UCSD-AML1 (cell line): ENCODE measurements around the gene JAK1.
"Not testable (repeated sequence)": the region's sequence is repeated elsewhere in the genome, so short reads cannot be mapped to it uniquely, and the experiment has no call there.

Source experiments
- DNase-seq: peaks from one replicate; lab custom pipeline; 2025; ENCODE audit not compliant: unreplicated experiment; lab: John Stamatoyannopoulos, UW

The JAK1 gene

DNA sequence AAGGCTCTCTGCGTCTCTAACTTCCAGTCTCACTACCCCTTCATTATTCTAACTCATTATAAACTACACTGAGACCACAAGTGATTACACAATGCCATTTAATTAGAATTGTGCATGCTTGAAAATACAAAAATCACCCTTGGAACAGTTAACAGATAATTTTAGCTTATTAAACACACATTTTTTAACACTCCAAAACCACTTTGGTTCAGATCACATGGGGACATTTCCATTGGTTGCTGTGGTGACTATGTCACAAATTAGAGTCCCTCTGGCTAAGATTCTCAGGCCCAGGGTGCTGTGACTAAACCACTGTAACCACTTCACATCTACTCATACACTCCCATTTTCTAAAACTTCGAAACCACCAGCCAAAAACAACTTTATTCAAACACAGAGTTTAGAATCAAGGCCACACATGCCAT, 43.0 kb downstream of the JAK1 start:
- no peak for DNase-seq

DNA sequence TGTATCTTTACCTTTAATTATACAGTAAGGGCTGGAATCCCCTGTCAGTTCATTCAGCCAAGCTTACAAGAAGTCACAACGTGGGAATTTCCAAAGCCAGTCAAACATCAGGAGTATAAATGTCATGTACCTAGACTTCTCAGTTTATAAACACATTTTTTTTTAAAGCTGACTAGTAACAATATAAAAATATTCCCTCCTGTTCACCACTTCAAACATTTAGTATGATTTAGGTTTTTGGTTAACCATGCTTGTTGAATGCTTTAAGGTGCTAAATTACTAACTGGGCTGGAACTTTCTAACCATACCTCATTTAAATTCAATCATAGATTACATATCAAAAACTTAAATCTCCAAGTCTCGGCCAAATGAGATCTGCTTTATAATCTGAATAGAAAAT, 44.0 kb downstream of the JAK1 start:
- DNase-seq: no peak

DNA sequence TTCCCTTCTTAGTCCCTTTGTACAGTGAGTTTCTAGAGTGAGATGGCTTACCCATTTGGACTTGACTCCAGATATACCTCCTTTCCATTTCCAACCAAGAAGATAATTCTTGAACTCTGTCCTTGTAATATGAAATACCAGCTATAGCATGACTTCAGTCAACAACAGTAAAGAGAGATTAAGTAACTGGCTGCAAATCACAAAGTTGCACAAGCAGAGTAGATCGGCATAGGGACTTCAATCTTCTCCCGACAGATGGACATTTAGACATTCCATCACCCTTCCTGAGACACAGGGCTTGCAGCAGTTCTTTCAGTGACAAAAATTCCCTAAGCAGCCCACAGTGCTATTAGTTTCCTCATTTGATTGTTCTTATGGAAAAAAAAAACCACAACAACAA, 44.6 kb downstream of the JAK1 start:
- no peak for DNase-seq

DNA sequence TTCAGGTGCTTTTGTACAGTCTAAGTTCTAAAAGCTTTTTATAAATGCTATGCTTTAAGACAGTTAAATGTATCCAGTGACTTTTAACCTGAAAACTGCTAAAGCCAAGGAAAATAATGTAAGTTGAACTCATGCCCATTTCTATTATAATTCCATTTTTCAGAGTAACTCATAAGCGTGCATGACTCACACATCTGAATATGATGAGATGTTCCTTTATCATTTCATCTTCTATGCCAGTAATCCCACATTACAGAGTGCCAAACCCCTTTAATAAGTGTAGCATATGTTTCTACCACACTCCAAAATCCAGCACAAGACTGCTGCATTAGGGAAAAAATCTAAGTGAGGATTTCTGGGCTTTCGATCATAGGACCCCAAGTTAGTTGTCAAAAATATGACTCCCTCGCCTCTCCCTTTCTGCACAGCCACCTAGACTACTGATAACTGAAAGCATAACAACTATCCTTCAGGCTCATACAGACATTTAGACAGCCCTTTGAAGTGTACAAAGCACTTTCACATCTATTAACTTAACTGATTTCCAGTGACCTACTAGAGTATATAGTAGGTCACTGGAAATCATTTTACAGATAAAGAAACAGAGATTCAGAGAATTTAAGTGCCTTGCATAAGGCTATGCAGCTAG, 45.3 kb downstream of the JAK1 start:
- DNase-seq: no peak

DNA sequence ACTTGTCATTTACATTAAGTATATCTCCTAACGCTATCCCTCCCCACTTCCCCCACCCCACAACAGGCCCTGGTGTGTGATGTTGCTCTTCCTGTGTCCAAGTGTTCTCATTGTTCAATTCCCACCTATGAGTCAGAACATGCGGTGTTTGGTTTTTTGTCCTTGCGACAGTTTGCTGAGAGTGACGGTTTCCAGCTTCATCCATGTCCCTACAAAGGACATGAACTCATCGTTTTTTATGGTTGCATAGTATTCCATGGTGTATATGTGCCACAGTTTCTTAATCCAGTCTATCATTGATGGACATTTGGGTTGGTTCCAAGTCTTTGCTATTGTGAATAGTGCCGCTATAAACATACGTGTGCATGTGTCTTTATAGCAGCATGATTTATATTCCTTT, 47.2 kb downstream of the JAK1 start:
- not testable (repeated sequence) for DNase-seq

DNA sequence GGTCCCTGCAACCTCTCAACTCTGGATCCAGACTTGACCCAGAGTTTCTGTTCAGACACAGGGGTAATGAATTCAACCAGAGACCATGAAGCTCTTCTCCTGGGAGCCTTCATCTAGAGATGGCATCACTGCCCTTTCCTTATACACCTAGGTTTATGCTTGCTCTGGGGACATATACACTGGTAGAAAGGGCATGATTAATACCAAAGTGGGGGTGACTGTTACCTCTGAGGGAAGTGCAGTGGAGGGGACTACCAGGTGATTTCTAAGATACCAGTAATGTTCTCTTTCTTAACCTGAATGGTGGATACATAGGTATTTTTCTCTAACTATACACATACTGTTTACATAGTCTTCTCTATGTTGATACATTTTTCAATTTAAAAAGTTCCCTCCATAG, 48.4 kb downstream of the JAK1 start:
- no peak for DNase-seq

DNA sequence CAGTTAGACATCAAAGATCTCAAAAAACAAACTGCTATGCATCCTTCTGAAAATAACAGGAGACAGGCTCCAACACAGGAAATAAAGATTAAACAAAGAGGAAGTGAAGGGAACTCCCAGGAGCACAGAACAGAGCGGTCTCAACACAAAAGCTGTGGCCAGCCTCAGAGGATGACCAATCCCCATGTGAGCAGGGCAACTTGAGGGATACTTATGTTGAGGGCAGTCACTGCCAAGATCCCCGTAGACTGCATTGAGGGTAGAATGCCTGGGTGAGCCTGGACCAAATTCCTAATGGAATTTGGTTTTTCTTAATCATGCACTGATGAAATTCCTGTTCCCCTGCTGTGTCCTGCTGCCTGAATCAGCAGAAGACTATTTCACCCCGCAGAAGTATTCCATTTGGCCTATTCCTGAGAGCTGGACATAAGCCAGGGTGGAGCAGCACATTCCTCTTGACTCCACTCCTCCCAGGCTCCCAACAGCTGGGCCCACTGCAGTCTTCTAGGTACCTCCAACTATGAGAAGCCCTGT, 49.0 kb downstream of the JAK1 start:
- peak; percentile 43 for DNase-seq

DNA sequence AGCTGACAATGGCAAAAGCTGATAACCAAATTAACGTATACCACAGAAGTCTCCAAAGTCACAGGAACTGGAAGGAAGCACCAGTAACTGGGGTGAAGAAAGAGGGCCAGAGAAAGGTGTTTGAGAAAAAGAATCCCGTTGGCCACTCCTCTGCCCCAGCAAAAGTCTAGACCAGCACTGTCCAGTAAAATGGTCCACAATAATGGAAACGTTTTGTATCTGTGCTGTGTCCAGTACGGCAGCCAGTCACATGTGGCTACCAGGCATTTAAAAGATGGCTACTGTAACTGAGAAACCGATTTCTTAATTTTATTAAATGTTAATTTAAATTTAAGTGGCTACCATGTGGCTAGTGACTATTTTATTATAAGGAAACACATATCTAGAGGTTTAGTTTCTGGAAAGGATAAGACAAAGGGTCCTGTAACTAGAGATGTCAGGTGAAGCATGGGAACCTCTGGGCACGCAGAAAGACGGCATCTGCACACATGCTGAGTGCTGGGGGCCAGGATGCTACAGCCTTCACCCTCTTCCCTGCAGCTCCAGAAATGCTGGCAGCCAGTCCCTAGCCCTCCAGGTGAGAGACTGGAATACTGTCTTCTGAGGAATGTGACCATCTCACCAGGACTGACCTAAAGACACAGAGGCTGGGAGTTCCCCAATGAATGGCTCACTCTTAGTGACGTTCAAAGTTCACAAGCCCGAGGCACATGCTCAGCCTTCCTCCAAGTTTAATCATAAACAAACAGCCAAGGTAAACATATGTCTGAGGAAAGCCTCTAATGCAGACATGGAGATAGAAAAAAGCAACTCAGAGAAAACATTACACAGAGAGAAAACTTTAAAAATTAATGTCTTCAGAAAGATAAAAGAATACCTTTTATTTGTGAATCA, 50.7 kb downstream of the JAK1 start:
- no peak for DNase-seq

DNA sequence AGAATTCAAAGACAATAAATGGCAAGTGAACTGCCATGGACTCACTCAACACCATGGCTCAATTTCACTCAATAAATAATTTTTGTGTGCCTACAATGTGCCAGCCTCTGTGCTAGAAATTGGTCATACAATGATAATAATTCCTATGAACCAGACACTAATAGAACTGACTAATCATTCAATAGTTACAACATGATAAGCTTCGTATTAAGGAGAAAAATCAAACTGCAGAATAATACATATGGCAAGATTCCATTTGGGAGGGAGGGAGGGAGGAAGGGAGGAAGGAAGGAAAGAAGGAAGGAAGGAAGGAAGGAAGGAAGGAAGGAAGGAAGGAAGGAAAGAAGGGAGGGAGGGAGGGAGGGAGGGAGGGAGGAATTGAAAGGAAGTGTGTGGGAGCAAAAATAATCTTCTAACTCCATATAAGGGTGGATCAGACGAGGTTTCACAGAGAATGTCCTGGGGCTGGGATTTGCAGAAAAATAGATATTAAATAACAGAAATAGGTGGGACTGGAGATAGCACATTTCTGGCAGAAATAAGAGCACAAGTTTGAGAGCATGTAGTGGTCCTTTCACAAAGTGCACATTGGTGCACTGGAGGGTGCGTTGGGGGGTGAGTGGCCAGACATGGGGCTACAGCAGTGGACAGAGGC, 52.9 kb downstream of the JAK1 start:
- DNase-seq: no peak

DNA sequence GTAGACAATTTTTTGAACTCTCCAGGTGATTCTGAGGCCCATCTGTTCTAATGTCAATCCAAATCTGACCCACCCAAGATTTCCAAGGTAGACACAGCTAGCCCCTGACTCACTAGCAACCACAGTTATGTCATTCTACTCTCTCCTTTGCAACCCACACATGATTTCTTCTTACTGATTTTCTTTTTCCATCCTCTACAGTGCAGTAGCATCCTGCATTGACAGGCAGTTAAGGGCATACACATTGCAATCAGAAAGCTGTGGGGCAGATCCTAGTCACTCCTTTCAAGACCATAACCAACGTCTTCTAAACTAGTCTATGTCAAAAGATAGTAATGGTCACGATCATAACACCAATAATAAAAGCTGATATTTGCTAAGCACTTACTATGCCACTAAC, 54.2 kb downstream of the JAK1 start:
- DNase-seq: no peak

DNA sequence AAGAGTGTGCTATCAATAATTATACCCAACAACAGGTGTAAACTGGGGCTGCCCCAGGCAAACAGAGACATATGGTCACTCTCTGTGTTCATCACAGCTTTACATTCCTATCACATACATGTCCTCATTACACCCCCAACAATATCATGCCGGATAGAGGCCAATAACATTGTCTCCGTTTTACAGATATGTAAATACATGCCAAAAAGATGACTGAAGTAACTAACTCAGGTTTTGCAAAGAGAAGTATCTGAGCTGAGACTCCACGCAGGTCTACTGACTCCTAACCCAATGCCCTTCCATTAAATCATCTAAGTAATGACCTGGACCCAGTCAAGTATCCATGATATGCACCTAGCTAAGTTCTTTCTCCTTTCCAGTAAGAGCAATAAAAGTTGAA, 55.0 kb downstream of the JAK1 start:
- DNase-seq: no peak

DNA sequence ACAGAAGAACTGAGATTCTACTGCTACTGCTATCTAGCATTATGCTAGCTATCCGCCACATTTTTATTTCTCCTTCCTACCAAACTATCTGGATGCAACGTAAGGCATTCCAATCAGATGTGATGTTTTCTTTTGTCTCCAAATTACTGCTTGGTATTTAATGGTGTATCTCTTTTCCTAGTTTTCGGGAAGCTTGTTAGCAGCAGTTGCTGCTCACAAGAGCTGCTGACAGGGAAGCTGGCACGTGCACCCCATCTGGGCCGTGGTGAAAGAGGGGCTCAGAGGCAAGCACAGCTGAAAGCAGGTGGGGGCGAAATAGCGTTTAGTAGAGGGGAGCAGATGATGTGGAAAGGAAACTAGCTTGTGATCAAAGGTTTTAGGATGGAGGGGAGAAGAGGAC, 57.3 kb downstream of the JAK1 start:
- no peak for DNase-seq

DNA sequence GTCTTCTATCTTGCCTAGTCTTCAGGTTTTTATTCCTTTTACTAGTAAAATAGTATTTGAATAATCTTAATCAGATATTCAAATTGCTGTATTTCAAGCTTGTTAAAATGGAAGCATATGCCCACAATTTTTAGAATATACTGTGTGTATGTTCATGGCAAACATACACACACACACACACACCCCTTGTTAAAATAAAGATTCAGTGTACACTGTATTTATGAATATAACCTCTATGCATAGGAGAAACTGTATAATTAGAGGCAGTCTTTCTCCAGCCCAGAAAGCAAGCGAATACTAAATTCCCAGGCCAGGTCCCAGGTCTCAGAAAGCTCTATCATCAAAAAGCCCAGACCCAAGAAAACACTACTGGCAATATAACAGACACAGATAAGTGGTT, 57.8 kb downstream of the JAK1 start:
- no peak for DNase-seq

DNA sequence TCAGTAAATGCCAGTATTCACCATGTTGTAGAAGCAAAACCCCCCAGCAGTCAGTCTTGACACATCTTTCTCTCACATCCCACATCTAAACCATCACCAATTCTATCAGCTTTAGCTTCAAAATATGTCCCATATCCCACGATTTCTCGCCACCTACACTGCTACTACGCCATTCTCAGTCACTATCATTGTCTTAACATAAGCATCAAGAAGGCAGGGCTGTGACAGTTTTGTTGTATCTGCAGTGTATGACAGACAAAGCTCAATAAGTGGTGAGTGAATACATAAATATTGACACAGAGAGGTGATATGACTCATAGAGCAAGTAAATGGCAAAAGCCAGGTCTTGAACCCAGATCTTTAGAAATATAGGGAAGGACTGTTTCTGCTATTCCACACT, 59.9 kb downstream of the JAK1 start:
- DNase-seq: no peak

DNA sequence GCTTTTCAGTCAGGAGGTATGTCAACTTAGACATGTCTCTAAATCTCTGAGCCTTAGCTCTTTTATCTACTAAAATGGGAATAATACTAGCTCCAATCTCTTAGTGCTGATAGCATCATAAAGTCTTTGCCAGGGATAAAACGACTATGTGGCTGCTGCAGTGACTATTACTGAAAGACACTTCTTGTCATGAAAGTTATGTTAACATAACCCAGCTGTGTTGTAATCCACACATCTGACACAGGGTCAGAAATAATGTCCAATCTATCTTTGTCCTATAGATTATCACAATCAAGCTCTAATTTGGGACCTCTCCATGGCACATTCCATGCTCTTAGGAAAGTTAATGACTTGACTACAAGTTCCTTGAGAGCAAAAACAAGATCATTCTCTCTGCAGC, 62.8 kb downstream of the JAK1 start:
- no peak for DNase-seq

DNA sequence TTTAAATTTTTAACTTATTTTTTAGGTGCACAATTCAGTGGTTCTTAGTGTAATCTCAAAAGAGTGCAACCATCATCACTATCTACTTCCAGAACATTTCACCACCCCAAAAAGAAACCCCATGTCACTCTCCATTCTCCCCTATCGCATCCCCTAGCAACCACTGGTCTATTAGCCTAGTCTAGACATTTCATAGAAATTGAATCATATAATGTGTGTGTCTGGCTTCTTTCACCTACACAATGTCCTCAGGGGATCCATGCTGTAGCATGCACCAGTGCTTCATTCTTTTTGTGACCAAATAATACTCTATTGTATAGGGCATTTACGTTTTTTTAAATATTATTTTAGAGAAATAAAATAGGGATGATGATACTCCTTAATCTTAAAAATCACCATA, 64.7 kb downstream of the JAK1 start:
- DNase-seq: no peak

DNA sequence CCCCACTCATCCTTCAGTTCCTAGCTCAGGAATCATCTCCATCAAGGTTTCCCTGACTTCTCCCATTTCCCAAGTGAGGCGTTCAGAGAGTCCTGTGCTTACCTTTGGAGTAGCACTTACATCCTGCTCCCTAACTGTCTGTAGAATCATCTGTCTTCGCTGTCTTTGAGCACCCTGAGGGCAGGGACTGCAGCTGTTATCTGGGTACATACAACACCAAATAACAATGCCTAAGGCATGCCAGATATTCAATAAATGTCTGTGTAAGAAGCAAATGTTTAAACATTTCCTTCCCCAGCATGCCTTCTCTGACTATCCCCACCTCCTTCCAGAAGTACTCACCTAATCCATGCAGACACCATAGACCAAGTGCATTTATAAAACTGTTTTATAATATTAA, 65.4 kb downstream of the JAK1 start:
- DNase-seq: no peak

DNA sequence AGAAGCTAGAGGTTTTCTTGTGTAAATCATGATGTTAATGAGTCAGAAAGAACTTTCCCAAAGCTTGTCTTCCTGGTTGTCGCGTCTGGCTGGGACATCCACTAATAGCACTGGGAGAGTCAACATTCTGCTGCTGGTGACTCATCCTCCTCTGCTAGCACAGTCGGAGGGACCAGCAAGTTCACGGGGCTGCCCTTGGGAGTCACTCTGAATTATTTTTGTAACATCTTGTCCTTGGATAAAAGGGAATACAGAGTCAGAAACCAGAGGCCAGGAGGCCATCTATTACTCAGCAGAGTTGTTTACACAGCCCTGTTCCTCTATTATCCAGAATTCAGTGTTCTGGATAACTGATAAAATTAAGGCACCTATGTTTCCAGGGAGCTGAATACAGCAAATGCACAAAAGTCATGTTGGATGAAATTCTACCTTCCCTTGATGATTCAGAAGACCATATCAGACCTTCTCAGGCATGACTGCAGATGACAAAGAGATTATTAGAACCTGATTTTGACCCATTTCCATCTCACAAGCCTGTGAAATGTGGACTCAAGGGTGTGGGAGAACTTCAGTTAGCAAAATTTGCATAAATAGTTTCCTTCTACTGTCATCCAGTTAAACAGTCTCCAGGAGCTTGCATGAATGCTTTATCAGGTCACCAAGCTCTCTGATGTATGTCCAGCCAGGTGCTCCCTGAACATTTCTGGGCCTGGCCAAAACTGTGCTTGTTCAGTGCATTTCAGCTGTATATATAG, 68.1 kb downstream of the JAK1 start:
- DNase-seq: peak; percentile 30

DNA sequence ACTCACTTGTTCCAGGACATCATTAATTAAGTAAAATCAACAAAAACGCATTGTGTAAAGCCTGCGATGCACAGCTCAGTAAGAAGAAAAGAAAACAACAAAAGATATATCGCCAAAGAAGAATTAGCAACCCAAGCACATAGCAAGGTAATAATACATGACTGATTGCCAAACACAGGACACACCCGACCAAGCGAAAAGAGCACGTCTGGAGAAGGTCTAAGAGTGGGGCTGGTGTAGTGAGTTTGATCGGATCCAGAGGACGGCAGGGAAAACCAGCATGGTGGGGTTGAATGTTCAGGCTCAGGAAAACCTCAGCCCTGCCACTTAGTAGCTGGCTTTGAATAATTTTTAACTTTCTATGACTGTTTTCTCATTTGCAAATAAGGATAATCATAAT, 69.8 kb downstream of the JAK1 start:
- no peak for DNase-seq

DNA sequence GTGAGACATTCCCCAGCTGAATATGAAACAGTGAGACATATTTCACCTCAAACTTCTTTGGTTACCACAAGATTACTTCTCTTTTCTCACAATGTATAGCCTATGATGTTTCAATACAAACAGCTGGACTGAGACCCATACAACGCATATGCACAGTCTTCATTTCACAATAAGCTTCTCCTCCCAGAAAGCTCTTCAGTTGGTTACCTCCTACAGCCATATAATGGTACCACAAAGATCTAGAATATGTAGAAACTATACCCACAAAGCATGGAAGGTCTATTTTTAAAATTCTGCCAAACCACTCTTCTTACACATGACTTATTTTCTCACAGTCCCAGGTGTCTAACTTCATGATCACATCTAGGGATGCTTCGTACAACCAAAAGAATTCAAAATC, 70.8 kb downstream of the JAK1 start:
- no peak for DNase-seq
